MM.1S (cell line): Measurements from ENCODE around the gene ACAP2.

Source experiments
- EZH2 ChIP-seq: fragments of 300-600 bp; sonication (generic); optimal IDR thresholded peaks from 2 replicates; pipeline ENCODE3; 2017; ENCODE audit warnings: low read depth, mild to moderate bottlenecking, antibody characterized with exemption, low read length, mixed read lengths
- TF ChIP-seq, protein P1 (sequence below): fragments of 300-600 bp; sonication (generic); IDR thresholded peaks from 2 replicates; pipeline ENCODE4 v1.5.1; 2016; ENCODE audit warnings: antibody characterized with exemption, low read length, mixed read lengths

DNA sequence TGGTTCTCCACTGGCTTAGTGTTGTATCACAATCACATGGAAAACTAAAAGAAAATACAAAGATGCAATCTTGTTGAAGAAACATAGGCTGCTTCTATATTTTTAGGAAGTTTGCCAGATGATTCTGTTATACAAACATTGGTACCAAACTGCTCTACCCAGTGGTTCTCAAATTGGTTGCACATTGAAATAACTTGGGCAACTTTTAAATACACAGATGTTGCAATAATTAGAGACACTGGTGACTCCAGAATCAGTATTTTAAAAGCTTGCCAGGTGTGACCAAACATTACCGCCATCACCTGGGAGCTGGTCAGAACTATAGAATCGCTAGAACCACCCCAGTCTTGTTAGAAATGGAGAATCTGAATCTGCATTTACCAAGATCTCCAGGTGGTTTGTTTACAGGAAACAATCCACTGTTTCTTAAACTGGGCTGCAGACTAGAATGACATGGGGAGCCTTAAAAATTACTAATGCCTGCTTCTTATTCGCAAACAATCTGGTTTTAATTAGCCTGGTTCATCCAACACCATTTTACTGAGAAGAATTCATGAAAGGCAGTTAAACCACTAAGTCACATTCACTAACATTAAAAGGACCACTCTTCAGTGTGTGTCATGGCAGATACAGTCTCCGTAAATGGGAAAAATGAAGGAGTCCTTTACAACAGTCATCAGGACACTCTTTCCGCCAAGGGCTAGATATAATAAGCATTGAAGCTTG is 76.5 kb downstream of the ACAP2 start:
- TF ChIP-seq, protein P1, sequence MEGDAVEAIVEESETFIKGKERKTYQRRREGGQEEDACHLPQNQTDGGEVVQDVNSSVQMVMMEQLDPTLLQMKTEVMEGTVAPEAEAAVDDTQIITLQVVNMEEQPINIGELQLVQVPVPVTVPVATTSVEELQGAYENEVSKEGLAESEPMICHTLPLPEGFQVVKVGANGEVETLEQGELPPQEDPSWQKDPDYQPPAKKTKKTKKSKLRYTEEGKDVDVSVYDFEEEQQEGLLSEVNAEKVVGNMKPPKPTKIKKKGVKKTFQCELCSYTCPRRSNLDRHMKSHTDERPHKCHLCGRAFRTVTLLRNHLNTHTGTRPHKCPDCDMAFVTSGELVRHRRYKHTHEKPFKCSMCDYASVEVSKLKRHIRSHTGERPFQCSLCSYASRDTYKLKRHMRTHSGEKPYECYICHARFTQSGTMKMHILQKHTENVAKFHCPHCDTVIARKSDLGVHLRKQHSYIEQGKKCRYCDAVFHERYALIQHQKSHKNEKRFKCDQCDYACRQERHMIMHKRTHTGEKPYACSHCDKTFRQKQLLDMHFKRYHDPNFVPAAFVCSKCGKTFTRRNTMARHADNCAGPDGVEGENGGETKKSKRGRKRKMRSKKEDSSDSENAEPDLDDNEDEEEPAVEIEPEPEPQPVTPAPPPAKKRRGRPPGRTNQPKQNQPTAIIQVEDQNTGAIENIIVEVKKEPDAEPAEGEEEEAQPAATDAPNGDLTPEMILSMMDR: no peak
- TF ChIP-seq EZH2: no peak
